AG09309 (cell line): ENCODE data around the gene ITIH1.

Source experiments
- DNase-seq: peaks from one replicate; pipeline ENCODE4 v3.0.0-alpha.2; 2010; ENCODE audit warnings: low read depth
- H3K4me3 ChIP-seq: 2 replicates; pipeline ENCODE4 v1.5.1; 2011; ENCODE audit warnings: mild to moderate bottlenecking, low read depth, low read length, moderate library complexity; ENCODE audit not compliant: control insufficient read depth
- CTCF ChIP-seq: IDR thresholded peaks from 2 replicates; pipeline ENCODE4 v1.5.1; 2011; ENCODE audit warnings: mild to moderate bottlenecking, low read depth, low read length, inconsistent platforms; ENCODE audit not compliant: insufficient read depth, control insufficient read depth; ENCODE audit errors: missing control alignments

The ITIH1 gene

GRCh38 chr3:52805270-52806039 lies 28.1 kb downstream of the ITIH1 start:
- TF ChIP-seq CTCF: no peak
- no peak overlapping the region for H3K4me3 ChIP-seq
- no peak for DNase-seq

GRCh38 chr3:52809149-52809548 lies 31.8 kb downstream of the ITIH1 start:
- DNase-seq: no peak
- H3K4me3 ChIP-seq: no peak overlapping the region

GRCh38 chr3:52809662-52810377 lies 32.4 kb downstream of the ITIH1 start:
- TF ChIP-seq CTCF: no peak
- H3K4me3 ChIP-seq: no peak overlapping the region
- DNase-seq: no peak

More at GRCh38 chr3:52809149-52809548, 31.8 kb downstream of the ITIH1 start:
- no peak for TF ChIP-seq CTCF

GRCh38 chr3:52810923-52811322 lies 33.5 kb downstream of the ITIH1 start:
- TF ChIP-seq CTCF: no peak
- no peak overlapping the region for H3K4me3 ChIP-seq
- no peak for DNase-seq

- no peak overlapping the region for H3K4me3 ChIP-seq
Measured at GRCh38 chr3:52811452-52812011, 34.1 kb downstream of the ITIH1 start.

More at GRCh38 chr3:52811452-52812011, 34.1 kb downstream of the ITIH1 start:
- DNase-seq: no peak
- no peak for TF ChIP-seq CTCF
